Measurements from ENCODE around the gene CABLES1.
"Not testable (repeated sequence)": the region's sequence is repeated elsewhere in the genome, so short reads cannot be mapped to it uniquely, and the experiment has no call there.

Gene CABLES1

DNA sequence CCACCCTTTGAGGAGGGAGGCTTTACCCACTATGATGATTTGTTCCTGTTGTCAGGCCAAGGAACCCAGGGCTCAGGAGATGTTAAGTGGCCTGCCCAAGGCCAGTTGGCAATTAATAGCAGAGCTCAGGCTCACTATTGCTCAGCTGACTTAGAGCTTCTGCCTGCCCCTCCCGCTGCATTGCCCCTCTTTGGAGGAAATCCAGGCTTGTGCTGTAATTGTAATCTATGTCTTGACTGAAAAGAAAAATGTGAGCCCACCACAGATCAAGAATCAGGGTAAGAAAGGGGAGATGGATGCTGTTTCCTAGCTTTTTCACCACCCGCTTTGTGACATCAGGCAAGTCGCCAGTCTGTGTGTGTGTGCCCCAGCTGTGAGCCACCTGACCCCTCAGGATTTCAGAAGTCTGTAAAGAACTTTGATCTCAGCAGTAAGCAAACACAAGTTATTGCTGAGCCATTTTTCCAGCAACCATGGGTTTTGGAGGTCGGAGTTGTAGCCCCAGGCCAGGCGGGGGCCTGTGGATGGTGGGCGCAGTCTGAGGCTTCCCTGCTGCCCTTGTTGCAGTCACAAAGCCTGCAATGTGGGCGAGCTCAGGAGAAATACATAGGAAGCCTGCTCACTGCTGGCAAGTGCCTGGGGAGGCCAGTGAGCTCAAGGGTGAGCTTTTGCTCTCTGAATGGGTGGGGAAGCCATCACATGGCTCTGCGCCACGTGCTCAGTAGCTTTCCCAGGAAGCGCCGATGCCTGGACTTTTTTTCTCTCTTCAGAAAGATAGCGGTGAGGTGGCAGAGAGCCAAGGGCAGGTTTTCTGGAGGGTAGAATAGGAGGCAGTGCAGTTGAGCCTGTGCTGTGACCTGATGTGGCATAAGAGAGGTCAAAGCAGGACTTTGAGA lies 6.1 kb downstream of the CABLES1 start:
- no peak for DNase-seq (ENCODE audit: low read depth in 3 of 3, low spot score in 1 of 3)

DNA sequence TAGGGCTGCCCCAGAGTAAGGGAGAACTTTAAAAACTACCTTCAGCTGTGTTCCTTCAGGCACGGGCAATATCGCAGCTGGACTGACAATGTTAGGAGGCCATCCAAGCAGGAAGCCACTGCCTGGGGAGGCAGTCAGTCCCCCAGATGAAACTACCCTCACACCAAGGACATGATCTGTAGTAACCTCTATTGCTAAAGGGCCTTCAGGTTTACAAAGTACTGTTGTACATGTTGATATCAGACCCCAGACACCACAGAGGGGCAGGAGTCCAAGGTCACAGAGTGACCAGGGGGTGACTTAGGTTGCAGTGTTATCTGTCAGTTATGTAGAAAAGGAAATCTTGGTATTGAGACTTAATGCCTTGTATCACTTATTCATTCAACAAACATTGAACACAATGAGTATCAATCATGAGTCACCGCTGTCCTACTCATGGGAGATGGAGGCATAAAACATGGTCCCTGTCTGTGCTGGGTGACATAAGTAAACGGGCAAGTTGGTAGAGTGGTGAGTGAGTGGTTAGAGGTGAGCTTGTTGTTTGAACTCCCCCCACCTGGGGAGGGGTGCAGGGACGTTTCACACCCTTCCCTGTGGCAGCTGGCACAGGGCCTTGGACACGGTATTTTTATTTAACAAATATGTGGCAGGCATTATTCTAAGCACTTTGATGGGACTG lies 7.1 kb downstream of the CABLES1 start:
- DNase-seq (ENCODE audit: low read depth in 3 of 3, low spot score in 1 of 3): no peak

DNA sequence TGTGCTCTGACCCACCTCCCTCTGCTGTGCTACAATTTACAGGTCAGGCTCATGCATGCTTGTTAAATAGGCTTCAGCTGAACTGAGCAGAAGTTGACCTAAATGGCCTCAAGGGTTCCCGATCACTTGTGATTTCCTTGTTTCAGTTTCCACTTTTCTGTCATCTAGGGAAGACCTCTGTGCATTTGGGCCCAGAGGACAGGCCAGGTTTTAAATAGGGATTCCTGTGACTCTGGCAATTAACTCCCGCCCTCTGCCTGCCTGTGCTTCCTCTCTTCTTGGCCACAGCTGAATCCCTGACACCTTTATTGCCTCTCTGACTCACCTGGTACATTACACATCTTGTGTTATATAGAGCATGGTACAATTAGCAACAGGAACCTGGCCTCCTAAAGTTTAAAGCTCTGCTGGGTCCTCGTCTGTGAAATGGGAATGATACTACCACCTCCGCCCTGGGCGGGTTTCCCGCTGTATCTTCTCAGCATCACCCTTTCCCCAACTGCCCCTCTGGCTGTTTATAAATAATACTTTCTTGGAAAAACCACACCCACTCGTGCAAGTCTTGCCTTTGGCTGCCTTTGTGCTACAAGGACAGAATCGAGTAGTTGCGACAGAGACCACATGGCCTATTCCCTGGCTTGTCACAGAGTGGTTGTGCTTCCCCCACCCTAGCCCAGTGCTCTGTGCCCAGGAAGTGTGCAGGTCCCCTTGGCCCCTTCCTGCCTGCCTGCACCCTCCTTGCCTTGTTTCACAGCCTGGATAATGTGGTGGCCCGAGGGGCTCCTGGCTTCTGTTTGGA lies 7.9 kb downstream of the CABLES1 start:
- no peak for DNase-seq (ENCODE audit: low read depth in 3 of 3, low spot score in 1 of 3)

DNA sequence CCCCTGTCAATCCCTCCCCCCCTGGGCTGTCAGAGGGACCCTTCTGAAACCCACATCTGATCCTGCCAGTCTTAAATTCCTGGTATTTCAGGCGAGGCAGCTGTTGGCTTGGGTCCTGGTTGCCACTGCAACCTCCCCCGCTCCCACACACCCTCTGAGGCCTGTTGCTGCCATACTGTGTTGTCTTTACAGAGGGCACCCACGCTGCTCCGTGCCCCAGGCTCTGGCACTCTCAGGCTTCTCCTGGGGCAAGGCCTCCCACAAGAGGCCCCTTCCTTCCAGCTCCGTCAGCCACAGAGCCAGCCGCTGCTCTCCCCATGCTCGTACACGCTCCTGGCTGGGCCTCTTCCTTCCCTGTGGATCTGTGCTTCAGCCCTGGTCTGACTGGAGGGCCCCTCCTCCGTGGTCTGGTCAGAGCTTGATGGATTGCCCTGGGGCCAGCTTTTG lies 8.6 kb downstream of the CABLES1 start:
- DNase-seq (ENCODE audit: low read depth in 3 of 3, low spot score in 1 of 3): no peak

DNA sequence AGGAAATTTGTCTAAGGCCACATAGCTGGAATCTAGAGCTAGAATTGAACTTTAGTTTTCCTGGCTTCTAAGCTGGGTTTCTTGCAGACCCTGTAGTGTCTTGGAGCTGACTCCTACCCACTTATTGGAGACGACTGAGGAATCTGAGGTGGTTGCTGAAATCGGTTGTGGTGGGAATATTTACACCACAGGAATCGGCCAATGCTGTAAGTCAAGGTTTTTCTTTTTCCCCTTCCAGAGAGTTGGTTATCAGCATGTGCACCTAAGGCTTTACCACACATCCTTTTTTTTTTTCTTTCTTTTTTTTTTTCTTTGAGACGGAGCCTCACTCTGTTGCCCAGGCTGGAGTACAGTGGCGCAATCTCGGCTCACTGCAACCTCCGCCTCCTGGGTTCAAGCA lies 9.4 kb downstream of the CABLES1 start:
- no peak for DNase-seq (ENCODE audit: low read depth in 3 of 3, low spot score in 1 of 3)

DNA sequence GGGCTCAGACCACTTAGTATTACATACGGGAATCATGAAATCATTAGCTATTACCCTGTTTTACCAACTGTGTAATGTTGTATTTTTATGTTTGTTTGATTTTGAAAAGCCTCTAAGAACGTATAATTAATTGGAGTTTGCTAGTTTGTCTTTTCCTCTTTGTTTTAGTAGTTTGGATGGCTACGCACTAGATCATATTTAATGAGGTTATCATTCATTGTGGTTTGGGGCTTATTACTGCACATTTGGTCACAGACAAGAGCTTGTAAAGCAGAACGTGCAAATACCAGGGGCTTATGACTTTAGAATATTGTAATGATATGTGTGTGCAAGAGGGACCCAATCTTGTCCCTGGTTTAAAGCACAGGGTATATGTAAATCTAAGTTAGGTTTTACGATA lies 10.3 kb downstream of the CABLES1 start:
- no peak for DNase-seq (ENCODE audit: low read depth in 3 of 3, low spot score in 1 of 3)

DNA sequence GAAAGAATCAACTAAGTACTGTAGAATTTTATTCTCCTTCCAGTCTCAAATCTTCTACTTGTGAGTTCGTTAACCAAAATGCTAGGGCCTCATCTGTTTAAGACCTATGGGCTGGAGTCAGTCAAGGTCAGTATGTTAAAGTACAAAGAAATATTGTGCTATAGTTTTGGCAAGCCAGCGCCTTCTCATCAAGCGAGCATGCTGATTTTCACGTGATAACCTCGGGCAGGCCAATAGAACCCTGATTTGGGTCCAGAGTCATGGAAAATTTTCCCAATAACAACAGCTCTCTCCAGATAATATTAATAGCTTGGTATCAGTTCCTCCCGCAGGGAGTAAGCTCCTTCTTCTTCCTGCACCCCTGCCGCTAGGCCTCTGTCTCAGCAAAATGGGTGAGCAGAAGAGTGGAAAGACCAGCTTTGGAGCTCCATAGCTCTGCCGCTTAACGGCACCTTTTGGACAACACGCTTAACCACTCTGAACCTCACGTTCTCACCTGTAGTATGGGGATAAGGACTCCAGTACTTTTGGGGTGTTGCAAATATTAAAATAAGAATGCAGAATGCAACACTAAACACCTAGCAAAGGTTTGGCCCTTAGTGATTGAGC lies 11.7 kb downstream of the CABLES1 start:
- DNase-seq (ENCODE audit: low read depth in 3 of 3, low spot score in 1 of 3): no peak

DNA sequence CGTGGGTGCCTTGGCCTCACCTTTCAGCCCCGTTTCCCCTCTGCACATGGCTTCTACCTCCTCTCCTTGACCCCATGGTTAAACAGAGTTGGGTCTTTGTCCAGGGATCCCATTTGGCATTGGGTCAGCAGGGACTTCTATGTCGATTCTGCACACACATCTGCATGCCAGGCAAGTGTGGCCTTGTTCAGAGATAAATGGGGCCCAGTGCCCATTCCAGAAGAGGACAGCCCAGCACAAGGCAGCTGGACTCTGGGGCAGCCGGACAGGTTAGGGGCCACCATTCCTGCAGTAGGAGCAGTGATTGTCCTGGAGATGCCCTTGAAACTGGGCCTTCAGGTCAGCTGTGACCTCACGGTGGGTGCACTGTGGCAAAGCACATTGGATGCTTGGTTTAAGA lies 13.1 kb downstream of the CABLES1 start:
- no peak for DNase-seq (ENCODE audit: low read depth in 3 of 3, low spot score in 1 of 3)

DNA sequence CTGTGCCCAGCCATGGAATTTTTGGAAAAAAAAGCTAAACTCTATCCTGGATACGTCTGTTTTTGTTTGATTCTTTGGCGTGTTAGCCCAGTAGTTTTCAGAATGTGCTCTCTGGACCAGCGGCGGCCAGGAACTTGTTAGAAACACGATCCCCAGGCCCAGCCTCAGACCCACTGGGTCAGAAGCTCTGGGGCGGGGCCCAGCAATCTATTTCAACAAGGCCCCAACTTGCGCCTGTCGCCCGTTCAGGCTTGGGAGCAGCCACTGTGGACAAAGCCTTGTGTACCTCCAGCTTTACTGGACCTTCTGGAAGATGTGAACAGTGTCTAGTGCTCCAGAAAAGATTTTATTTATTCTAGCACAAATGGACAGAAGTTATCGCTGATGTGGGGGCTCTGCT lies 14.3 kb downstream of the CABLES1 start:
- DNase-seq (ENCODE audit: low read depth in 3 of 3, low spot score in 1 of 3): no peak

DNA sequence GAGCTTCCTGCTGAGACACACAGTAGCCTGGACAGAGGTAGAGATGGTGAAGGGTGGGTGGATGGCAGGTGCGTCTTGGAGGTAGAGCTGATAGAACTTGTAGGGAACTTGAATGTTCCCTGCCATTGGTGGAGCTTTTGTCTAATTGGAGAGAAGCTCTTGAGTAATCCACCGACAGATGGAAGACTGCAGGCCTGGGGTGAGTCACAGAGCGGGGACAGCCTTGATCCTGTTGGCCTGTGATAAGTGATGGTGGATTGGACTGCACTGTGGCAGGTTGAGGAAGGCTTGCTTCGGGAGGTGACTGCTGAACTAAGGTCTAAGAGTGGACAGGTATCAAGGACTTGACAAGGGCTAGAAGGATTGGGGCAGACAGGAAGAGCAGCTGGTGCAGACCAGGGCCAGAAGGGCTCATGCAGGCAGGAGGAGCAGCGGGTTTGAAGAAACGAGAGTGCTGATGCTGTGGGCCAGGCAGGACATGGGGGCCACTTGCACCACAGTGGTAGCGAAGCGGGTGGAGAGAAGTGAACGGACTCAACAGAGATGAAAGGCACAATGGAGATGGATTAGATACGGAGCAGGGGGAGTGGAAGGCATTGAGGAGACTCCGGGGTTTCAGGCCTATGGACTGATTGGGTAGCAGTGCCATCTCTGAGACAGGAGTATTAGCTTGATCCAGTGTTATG lies 16.3 kb downstream of the CABLES1 start:
- DNase-seq (ENCODE audit: low read depth in 3 of 3, low spot score in 1 of 3): no peak

DNA sequence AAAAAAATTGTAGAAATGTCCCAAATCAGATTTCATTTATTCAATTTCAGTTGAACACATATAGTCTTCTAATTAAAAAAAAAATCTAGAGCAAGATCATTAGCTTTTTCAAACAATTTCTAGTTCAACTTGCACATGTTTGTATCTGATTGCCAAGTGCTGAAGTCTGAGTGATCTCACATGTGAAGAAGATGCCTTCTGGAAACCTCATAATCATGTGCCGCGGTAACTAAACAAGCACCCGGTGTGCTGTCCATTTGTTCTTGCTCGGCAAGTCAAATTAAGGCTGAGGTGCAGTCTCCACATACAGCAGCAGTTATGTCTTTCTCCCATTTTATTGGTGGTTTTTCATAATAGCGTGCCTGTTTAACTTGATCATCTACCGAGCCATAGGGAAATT lies 18.7 kb downstream of the CABLES1 start:
- no peak for DNase-seq (ENCODE audit: low read depth in 3 of 3, low spot score in 1 of 3)

DNA sequence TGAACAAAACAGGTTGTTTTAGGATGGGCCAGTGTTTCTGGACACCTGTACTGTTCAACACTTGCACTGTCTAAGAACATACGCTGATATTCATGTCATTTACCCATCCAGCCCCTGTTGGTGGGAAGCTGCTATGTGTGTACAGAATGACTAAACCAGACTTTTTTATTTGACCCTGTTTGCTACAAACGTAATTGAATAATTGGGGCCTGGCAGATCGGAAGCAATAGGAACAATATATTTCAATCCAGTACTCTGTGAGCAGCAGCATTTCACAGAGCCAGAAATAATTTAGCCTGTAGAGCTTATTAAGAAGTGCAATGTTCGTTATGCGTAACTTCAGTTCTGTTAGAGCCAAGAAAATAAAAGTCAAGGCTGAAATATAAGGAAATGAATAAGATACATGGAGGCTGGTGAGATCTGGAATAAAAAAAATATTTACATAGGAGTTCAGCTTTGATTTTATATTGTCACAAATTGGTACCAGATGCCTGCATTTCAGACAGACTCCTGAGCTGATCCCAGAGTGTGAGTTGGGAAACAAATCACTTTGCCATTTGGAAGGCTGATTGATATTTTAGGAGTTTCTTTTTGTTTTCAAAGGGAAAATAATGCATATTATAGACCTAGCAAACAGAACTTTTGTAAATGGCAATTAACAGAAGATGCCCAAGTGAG lies 19.7 kb downstream of the CABLES1 start:
- no peak for DNase-seq (ENCODE audit: low read depth in 3 of 3, low spot score in 1 of 3)

DNA sequence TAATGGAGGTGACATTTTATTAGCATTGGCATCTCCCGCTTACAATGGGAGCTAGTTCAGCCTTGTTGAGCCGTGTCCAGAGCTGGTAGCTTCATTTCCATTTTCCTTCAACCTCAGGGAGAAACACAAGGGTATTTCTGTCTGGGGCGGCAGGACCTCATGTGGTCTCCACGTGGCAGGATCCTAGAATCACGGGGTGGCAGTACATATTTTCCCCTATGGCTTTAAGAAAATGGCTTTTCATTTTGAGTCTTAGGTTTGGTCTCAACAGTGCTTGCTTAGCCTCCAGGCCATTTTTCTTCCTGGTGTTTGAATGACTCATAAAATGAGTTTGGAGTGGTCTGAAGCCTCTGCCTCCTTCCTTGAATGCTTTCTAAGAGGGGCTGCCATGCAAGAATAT lies 20.3 kb downstream of the CABLES1 start:
- DNase-seq (ENCODE audit: low read depth in 3 of 3, low spot score in 1 of 3): no peak

DNA sequence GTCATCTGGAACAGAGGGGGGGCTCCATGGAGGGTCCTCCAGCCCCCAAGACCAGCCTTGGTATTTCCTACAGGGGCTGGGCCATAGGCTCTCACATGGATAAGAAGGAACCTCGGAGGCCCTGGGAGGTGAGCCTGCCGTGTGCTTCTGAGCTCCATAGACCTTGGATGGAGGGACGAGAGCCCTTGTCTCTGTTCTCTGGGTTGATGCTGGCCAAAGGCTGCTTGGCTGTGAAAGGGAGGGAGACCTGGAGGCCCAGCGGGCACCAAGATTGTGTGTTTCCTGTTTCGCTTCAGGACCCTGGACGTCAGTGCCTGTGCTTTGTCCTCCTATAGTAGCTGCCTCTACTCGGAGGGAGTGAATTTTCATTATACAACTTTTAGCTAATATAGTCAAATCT lies 20.8 kb downstream of the CABLES1 start:
- no peak for DNase-seq (ENCODE audit: low read depth in 3 of 3, low spot score in 1 of 3)

DNA sequence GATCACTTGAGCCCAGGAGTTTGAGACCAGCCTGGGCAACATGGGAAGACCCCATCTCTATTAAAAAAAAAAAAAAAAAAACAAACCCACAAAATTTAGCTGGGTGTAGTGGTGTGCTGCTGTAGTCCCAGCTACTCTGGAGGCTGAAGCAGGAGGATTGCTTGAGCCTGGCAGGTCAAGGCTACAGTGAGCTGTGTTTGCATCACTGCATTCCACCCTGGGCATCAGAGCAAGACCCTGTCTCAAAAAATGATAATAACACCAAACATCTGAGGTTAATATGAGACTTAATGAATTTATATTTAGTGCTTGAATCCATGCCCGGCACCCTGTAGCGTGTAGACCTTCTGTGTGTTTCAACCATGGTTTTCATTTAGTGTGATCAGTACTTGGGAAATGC lies 22.8 kb downstream of the CABLES1 start:
- no peak for DNase-seq (ENCODE audit: low read depth in 3 of 3, low spot score in 1 of 3)

DNA sequence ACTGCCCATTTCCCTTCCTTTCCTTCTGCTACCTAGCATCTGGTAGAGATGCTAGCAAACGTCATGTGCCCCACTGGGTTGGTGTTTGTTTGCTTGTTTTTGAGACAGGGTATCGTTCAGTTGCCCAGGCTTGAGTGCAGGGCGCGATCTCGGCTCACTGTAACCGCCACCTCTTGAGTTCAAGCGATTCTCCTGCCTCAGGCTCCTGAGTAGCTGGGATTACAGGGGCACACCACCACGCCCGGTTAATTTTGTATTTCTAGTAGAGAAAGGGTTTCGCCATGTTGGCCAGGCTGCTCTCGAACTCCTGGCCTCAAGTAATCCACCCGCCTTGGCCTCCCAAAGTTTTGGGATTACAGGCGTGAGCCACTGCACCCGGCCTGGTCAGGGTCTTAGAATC lies 23.6 kb downstream of the CABLES1 start:
- DNase-seq (ENCODE audit: low read depth in 3 of 3, low spot score in 1 of 3): not testable (repeated sequence)

DNA sequence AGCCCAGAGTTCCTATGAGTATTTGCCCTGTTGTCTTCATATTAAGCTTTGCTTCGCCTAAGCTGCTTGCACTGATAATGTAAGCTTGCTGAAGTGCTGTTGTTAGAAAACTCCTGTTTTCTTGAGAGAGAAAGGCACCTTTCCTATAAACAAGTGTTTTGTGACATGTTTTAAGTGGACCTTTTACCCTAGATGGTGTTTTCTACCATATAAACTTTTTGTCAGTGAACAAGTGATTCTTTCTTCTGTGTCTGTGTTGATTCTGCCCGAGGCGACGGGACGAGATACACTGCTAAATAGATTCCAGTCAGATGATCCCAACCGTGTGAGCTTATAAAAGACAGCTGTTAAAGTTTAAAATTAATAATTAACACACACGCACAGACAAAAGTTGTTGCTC lies 24.1 kb downstream of the CABLES1 start:
- DNase-seq (ENCODE audit: low read depth in 3 of 3, low spot score in 1 of 3): no peak

DNA sequence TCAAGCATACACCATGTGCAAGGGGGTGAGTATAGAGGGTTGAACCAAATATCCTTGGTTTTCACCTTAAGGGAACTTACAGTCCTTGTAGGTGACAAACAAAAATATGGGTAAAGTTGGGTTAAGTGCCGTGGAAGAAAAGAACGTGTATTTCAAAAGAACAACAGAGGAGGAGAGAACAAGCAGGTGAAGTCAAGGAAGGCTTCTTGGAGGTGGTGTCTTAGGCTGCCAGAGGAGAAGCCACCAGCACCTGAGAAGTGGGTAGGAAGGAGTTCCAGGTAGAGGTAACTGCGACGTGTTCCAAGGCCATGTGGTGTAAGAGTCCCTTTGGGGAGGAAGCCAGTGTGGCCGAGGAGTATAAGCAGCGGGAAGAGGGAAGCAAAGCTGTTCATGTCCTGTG lies 27.2 kb downstream of the CABLES1 start:
- DNase-seq (ENCODE audit: low read depth in 3 of 3, low spot score in 1 of 3): no peak

DNA sequence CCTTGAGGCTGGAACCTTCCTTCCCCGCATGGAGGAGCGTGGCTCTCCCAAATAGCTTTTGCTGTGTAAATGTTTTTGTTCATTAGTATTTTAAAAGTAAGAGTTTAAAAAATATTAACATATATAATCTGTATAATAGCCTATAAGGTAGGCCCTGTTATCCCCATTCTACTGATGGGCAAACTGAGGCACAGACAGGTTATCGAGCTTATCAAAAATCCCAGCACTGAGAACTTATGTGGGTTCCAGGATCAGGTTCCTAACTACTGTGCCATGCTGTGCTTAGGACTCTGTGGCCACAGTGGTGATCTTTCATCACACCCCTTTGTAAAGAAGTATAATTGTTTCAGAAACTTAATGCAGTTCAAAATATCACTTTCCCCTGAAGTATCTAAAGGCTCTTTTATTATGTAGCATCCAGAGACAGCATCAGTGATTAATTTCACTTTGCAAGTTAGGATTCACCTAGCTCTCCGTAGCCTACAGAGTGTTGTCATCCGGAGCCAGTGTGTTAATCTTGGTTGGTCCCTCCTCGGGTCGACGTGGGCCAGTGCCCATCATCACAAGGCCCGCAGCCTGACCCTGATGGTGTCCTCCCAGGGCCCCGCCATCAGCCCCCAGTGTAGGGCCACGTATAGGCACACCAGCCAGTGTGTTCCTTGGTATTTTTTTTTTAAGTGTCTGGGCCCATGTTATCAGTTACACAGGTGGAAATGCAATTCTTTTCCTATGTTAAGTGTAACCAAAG lies 28.7 kb downstream of the CABLES1 start:
- DNase-seq (ENCODE audit: low read depth in 3 of 3, low spot score in 1 of 3): no peak
